Measurements from ENCODE around the gene BST1. TPM values are rescaled to one million over a fixed set of nuclear protein-coding genes. Genes with fewer than 3 reads are reported as not detected.

The BST1 gene
- polyA plus RNA-seq, 1 of the 3 experiments (the other 2 are of a cell fraction): 7.3 TPM

GRCh38 chr4:15659768-15660570 is 42.9 kb upstream of the BST1 start:
- ChIA-PET CTCF (interaction anchor here (1.3 kb wide), 1 partner anchor 203 kb away, joined by 3 read pairs; no protein-coding TSS in a partner anchor), POLR2A (no interaction called here)
- no peak for DNase-seq
- TF ChIP-seq YY1 (IDR thresholded peaks at IDR 0.05; ENCODE audit: low read depth) (no peak), JUND (IDR thresholded peaks at IDR 0.05) (no peak), IRF3 (IDR thresholded peaks at IDR 0.05; ENCODE audit: low read depth, low read length) (no peak), GABPA (IDR thresholded peaks at IDR 0.05; ENCODE audit: low read depth) (no peak), RXRA (IDR thresholded peaks at IDR 0.05; ENCODE audit: borderline replicate concordance, low read depth) (no peak), SIN3A (IDR thresholded peaks at IDR 0.05; ENCODE audit: borderline replicate concordance, low read depth, low read length) (no peak), FOSL2 (IDR thresholded peaks at IDR 0.05; ENCODE audit: borderline replicate concordance, low read depth) (no peak), CHD2 (IDR thresholded peaks at IDR 0.05; ENCODE audit: low read length, partially characterized antibody) (no peak), MXI1 (IDR thresholded peaks at IDR 0.05; ENCODE audit: low read depth, low read length) (no peak), GATA2 (CRISPR knock-in tag; IDR thresholded peaks at IDR 0.05) (no peak), POLR2AphosphoS5 (IDR thresholded peaks at IDR 0.05; ENCODE audit: low read depth, low read length) (no peak)
- no peaks in the 10 kb centered on the region for H3K27me3 ChIP-seq (ENCODE audit: insufficient read depth)
- 96% methylated on average over 5 of the region's 5 CpGs for WGBS (ENCODE audit: low lambda C conversion rate)
- no peak overlapping the region for H3K27ac ChIP-seq (ENCODE audit: low read depth in 2 of 2, low read length in 1 of 2)
- peaks cover 13% of the 10 kb centered on the region; the same call in 1 of the 2 replicates for H3K79me2 ChIP-seq (ENCODE audit: insufficient read depth)
- peaks cover 21% of the 10 kb centered on the region for H3F3A ChIP-seq (replicated peaks; ENCODE audit: insufficient read depth)
- H3K9ac ChIP-seq: no peak overlapping the region
- no peak overlapping the region for H2AFZ ChIP-seq (ENCODE audit: low read depth)
- H3K9me3 ChIP-seq: no peaks in the 10 kb centered on the region
- H3K4me2 ChIP-seq: no peak overlapping the region
- no peak overlapping the region for H3K4me3 ChIP-seq (ENCODE audit: low read depth in 2 of 2, low read length in 1 of 2)
- no peaks in the 10 kb centered on the region for H4K20me1 ChIP-seq (ENCODE audit: insufficient read depth)
- H3K4me1 ChIP-seq (ENCODE audit: control insufficient read depth in 1 of 2, insufficient read depth in 2 of 2, low read depth in 1 of 2, low read length in 1 of 2): peaks cover 0 to 7% of the 10 kb centered on the region in 2 experiments; a peak in 1 of 4 replicates
- H3K36me3 ChIP-seq (replicated peaks in 1 of 2; ENCODE audit: control insufficient read depth in 1 of 2, insufficient read depth in 2 of 2, low read length in 1 of 2): peaks cover 6 to 7% of the 10 kb centered on the region in 2 experiments
- no peaks in the 10 kb centered on the region for H3K9me2 ChIP-seq

- Histone ChIP-seq H3K36me3 (replicated peaks in 1 of 2; ENCODE audit: control insufficient read depth in 1 of 2, insufficient read depth in 2 of 2, low read length in 1 of 2) (peaks cover 5 to 25% of the 10 kb centered on the region in 2 experiments), H3K27ac (ENCODE audit: low read depth in 2 of 2, low read length in 1 of 2) (no peak overlapping the region), H2AFZ (ENCODE audit: low read depth) (no peak overlapping the region), H3K4me2 (no peak overlapping the region), H3K9ac (no peak overlapping the region), H3K4me3 (ENCODE audit: low read depth in 2 of 2, low read length in 1 of 2) (no peak overlapping the region), H3K9me3 (no peaks in the 10 kb centered on the region), H3K9me2 (no peaks in the 10 kb centered on the region), H3K4me1 (ENCODE audit: control insufficient read depth in 1 of 2, insufficient read depth in 2 of 2, low read depth in 1 of 2, low read length in 1 of 2) (peaks cover 0 to 19% of the 10 kb centered on the region in 2 experiments; a peak in 2 of 4 replicates), H3F3A (replicated peaks; ENCODE audit: insufficient read depth) (peaks cover 6% of the 10 kb centered on the region), H3K79me2 (ENCODE audit: insufficient read depth) (peaks cover 70% of the 10 kb centered on the region), H3K27me3 (ENCODE audit: insufficient read depth) (no peaks in the 10 kb centered on the region), H4K20me1 (ENCODE audit: insufficient read depth) (no peaks in the 10 kb centered on the region)
- WGBS (ENCODE audit: low lambda C conversion rate): 95% methylated on average over 3 of the region's 3 CpGs
- POLR2A ChIA-PET: no interaction called here
- CTCF ChIA-PET: no interaction called here
- DNase-seq: no peak
- TF ChIP-seq CTCF (IDR thresholded peaks at IDR 0.05) (no peak), FOXM1 (IDR thresholded peaks at IDR 0.05; ENCODE audit: low read depth) (no peak), USF2 (IDR thresholded peaks at IDR 0.05; ENCODE audit: borderline replicate concordance, low read depth, low read length) (no peak), TEAD4 (IDR thresholded peaks at IDR 0.05; ENCODE audit: borderline replicate concordance, insufficient read depth) (no peak), TAF1 (IDR thresholded peaks at IDR 0.05; ENCODE audit: borderline replicate concordance, low read depth, low read length) (no peak), MEF2A (IDR thresholded peaks at IDR 0.05; ENCODE audit: borderline replicate concordance, low read depth) (no peak), IRF3 (IDR thresholded peaks at IDR 0.05; ENCODE audit: low read depth, low read length) (no peak), SMC3 (IDR thresholded peaks at IDR 0.05; ENCODE audit: low read depth, low read length) (no peak), ZBTB33 (IDR thresholded peaks at IDR 0.05; ENCODE audit: borderline replicate concordance, low read depth) (no peak)
Observed at GRCh38 chr4:15665753-15666365, 37.0 kb upstream of the BST1 start.

All from SK-N-SH (cell line).